ENCODE measurements around the gene TUFT1. TPM values are rescaled to one million over a fixed set of nuclear protein-coding genes. Genes with fewer than 3 reads are reported as not detected.

The TUFT1 gene
- total and polyA plus RNA-seq, 9 of the 15 experiments (the other 6 are each of a cell fraction or from before 2014, with no cell fraction given) = 0.54 to 2.0 (median 1.7) TPM

GRCh38 chr1:151596166-151596953 lies 56.3 kb downstream of the TUFT1 start (continued):
- TF ChIP-seq ZBTB11 (CRISPR knock-in tag; IDR thresholded peaks at IDR 0.05) (peak in 1 of 3 experiments; percentile 74; a peak in 2 of 6 replicates), ZNF668 (CRISPR knock-in tag; IDR thresholded peaks at IDR 0.05) (no peak), ZSCAN32 (CRISPR knock-in tag; IDR thresholded peaks at IDR 0.05) (no peak), ZNF551 (CRISPR knock-in tag; IDR thresholded peaks at IDR 0.05) (no peak), ZNF431 (CRISPR knock-in tag; IDR thresholded peaks at IDR 0.05) (no peak), ZKSCAN3 (CRISPR knock-in tag; IDR thresholded peaks at IDR 0.05) (no peak), MYBL2 (IDR thresholded peaks at IDR 0.05; ENCODE audit: low read depth) (no peak), MYBL2 (CRISPR knock-in tag; IDR thresholded peaks at IDR 0.05; ENCODE audit: borderline replicate concordance) (no peak), NR2F6 (CRISPR knock-in tag; IDR thresholded peaks at IDR 0.05) (no peak), ZNF3 (CRISPR knock-in tag; IDR thresholded peaks at IDR 0.05) (no peak), LCOR (CRISPR knock-in tag; IDR thresholded peaks at IDR 0.05) (0 out of 2 replicates have a peak, but pooled peaks have one; percentile 62), ZBED1 (IDR thresholded peaks at IDR 0.05) (no peak), NCOA2 (IDR thresholded peaks at IDR 0.05; ENCODE audit: partially characterized antibody in 2 of 2) (peak; percentile 65 to 72), E2F8 (IDR thresholded peaks at IDR 0.05; ENCODE audit: low read depth, partially characterized antibody) (no peak), GATAD2B (IDR thresholded peaks at IDR 0.05; ENCODE audit: borderline replicate concordance) (peak; percentile 89; the same call in 1 of the 2 replicates), NR4A1 (CRISPR knock-in tag; IDR thresholded peaks at IDR 0.05) (no peak), NR4A1 (tag; IDR thresholded peaks at IDR 0.05) (0 out of 2 replicates have a peak, but pooled peaks have one; percentile 38), THAP7 (CRISPR knock-in tag; IDR thresholded peaks at IDR 0.05) (no peak), USF2 (CRISPR knock-in tag; IDR thresholded peaks at IDR 0.05) (no peak), KAT8 (IDR thresholded peaks at IDR 0.05; ENCODE audit: low read depth) (no peak)

All from K562 (cell line).